PC-9 (cell line): Measurements from ENCODE around the gene DNAI2.

Source experiments
- CTCF ChIP-seq: fragments of 200-600 bp; sonication (generic); conservative IDR thresholded peaks from 2 replicates; pipeline ENCODE4 v1.6.1; 2017; ENCODE audit warnings: mixed run types, antibody characterized with exemption, mild to moderate bottlenecking, moderate library complexity
- EZH2 ChIP-seq: fragments of 200-600 bp; sonication (generic); IDR thresholded peaks from 2 replicates; pipeline ENCODE4 v1.8.0; 2017; ENCODE audit warnings: antibody characterized with exemption, low read depth

- TF ChIP-seq CTCF (no peak), EZH2 (no peak)
Observed at GRCh38 chr17:74251569-74251968, 22.5 kb upstream of the DNAI2 start.
